NCI-H1105 treated with DMSO at 0.1 percent for 48 hours (cell line): ENCODE results near the gene BMP10.
"Not testable (repeated sequence)": the region's sequence is repeated elsewhere in the genome, so short reads cannot be mapped to it uniquely, and the experiment has no call there.

Experiments used
- DNase-seq: peaks from one replicate; lab custom pipeline; 2025; lab: John Stamatoyannopoulos, UW

Gene BMP10

DNA sequence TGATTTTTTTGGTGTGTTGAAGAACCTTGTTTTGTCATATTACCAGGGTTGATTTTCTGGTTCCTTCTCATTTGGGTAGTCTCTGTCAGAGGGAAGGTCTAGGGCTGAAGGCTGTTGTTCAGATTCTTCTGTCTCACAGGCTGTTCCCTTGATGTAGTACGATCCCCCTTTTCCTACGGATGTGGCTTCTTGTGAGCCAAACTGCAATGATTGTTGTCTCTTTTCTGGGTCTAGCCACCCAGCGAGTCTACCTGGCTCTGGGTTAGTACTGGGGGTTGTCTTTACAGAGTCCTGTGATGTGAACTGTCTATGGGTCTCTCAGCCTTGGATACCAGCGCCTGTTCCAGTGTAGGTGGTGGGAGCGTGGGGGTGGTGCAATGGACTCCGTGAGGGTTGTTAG lies 24.8 kb upstream of the BMP10 start:
- not testable (repeated sequence) for DNase-seq

GRCh38 chr2:68889500-68889899 lies 18.3 kb upstream of the BMP10 start:
- DNase-seq = no peak

DNA sequence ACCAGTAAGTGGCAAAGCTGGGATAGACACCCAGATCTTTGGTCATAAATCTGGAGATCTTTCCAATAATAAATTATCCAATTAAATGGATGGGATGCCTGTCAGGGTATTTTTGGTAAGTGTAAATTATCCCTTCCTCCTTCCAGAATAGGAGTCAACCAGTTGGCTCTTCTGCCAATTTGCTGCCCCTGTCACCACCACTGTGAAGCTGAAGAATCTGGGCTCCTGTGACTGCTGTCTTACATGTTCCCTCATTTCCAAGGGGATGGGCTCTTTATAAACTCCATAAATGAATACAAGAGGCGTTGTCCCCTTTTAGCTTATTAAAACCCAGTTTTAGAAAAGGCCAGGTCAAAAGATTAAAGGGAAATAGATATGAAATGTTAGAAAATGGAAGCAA lies 17.8 kb upstream of the BMP10 start:
- DNase-seq = no peak

- no peak for DNase-seq
Measured at GRCh38 chr2:68888038-68888704, 17.0 kb upstream of the BMP10 start.

GRCh38 chr2:68885811-68886075 lies 14.5 kb upstream of the BMP10 start:
- no peak for DNase-seq

DNA sequence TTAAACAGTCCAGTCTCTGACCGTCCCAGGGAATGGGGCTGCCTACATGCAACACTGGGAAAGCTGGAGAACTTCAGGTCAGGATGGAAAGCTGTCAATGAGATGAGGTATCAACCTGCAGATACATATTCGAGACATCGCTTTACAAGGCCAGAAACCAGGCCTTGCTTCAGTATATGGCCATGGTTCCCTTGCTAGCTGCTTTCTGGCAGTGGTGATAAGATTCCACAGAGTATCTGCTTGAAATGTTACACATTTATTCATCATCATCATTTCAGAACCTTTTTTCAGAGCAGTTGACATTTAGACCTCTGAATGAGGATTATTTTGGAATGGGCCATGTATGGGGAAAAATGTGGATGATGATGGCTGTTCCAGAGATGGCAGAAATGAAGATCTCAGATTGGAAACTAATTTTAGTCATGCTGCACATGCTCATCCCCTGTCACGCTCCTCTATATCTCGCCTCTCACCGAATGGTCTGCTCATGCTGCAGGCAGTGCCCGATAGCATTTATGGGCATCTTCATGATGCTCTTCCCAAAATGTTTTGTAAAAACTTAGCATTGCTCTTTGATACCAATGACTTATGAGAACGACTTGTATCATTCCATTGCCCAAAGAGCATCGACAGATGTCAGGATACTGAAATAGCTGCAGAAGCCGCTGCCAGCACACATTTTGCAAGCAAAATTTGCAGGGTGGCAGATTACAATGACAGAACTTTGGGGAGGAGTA lies 14.0 kb upstream of the BMP10 start:
- DNase-seq = no peak

DNA sequence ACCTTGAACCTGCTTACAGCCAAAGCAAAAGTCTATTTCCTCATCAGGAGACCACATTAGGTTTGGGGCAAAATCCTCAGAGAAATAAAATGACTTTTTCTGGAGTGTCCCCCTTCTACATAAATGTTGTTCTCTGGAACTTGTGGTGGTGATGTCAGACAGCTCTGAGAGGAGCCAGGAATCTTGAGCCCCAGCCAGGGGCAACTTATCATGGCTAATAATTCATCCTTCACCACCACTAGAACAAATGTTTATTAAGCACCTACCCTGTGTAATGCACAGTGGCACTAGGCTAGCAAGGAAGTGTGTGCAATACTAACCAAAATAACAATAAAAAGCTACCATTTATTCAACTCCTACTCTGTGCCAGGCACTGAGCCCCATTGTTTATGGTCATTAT lies 9.0 kb upstream of the BMP10 start:
- DNase-seq = no peak

- no peak for DNase-seq
Measured at GRCh38 chr2:68879296-68879695, 8.1 kb upstream of the BMP10 start.

- no peak for DNase-seq
Measured at GRCh38 chr2:68878753-68879152, 7.6 kb upstream of the BMP10 start.

DNA sequence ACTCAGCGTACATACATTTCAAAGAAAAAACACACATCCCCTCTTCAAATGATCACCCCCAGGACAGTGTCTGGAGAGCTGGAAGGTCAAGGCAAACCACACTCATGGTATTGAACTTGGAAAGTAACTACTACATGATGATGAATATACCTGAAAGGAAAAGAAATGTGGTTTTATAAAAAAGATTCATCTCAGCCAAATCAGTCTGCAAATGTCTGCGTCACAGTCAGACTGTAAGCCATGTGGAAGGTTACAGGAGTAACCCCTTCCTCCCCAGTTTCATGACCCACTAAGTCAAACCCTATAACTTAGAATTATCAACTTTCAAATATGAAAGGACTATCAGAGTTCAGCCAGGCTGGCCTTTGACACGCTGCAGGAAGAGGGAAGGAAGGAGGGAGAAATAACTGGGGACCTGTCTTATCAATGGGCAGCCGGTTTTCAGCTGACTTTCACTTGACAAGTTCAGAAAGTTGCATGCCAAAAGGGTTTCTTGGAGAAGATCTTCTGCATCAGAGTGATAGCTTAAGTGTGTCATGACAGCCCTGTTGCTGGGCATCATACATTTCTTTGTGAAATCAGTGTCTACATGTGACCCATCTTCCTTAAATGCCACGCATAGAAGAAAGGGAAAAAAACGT lies 7.0 kb upstream of the BMP10 start:
- DNase-seq = no peak

GRCh38 chr2:68877079-68877772 lies 6.0 kb upstream of the BMP10 start:
- no peak for DNase-seq

DNA sequence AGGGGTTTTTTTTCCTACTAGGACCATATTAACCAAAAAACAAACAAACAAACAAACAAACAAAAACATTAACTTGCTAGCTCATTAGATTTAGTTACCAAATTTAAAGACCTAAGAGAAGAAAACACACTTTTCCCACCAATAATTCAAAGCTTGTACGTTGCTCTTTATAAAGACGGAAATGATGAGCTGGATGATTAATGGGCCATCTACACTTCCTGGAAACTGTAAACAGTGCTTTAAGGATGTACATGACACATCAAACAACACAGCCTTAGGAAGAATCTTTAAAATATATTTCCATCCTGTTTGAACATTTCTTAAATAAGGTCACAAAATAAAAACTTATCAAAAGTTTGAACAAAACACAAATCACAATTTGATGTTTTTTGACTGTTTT lies 982 bp downstream of the BMP10 start:
- no peak for DNase-seq

DNA sequence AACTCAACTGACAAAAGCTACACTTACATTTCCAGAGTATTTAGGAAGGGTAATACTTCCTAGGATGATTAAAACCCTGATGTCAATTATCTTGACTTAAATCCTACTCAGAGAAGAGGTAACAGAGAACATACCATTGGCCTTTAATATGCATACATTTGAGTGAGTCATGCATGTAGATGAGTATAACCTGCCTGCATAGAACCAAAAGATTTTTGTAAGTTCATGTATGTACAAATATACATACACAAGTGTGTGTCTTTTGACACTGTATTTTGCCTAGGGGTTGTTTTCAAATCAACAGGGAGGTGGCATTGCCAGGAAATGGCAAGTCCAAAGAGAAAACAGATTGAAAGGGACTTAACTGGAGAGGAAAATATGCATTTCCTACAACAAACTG lies 6.1 kb downstream of the BMP10 start:
- no peak for DNase-seq

DNA sequence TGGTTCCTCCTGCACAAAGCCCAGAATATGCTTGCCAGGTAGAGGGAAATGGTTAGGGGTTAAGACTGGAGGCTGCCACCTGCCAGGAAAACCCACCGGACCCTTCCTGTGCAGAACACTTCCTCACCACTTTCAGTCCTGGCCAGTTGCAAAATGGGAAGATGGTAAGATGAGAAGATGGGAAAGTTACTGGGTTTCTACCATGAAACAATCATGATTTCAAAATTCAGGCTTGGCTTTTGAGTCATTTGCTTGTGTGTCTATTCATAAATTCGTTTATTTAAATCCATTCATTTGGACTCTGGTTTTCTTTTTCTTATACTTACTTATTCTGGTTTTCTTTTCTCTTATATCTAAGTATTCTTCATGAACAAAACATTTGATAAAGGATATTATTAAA lies 7.2 kb downstream of the BMP10 start:
- no peak for DNase-seq

DNA sequence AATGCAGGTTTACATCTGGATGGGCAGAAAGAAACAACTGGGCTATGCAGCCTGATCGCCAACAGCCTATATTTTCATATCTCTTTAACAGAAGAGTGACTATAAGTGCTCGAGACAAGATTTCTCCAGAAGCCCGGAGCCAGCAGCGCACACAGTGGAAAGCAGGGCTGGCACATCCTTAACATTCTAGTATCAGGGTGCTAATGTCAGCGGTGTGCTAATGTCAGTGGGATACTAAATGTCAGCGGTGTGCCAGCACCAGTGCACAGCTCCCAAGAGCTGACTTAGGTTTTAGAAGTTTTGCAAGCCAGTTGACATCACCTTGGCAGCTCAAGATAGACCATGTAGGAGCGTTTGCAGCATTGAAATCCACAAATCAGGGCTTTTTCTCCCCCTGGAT lies 8.3 kb downstream of the BMP10 start:
- DNase-seq = no peak

- no peak for DNase-seq
Measured at GRCh38 chr2:68861330-68861729, 9.9 kb downstream of the BMP10 start.

DNA sequence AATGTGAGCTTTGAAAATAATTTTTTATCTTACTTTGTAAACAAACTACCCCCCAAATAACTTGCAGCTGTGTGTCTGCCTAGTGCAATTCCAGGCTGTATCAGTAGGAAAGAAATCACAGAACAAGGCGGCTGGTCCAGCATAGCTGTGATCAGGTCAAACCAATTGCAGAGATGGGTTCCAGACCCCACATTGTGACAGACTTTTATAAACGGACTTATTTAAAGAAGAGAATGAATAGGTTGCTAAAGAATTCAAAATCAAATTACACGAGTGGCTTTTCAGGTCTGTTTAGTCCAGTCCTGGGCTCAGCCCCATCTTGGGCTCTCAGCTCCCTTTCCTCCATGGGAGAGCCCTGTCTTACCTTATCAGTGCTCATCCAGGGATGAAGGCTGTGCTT lies 11.1 kb downstream of the BMP10 start:
- no peak for DNase-seq

- no peak for DNase-seq
Measured at GRCh38 chr2:68857855-68858456, 13.2 kb downstream of the BMP10 start.

DNA sequence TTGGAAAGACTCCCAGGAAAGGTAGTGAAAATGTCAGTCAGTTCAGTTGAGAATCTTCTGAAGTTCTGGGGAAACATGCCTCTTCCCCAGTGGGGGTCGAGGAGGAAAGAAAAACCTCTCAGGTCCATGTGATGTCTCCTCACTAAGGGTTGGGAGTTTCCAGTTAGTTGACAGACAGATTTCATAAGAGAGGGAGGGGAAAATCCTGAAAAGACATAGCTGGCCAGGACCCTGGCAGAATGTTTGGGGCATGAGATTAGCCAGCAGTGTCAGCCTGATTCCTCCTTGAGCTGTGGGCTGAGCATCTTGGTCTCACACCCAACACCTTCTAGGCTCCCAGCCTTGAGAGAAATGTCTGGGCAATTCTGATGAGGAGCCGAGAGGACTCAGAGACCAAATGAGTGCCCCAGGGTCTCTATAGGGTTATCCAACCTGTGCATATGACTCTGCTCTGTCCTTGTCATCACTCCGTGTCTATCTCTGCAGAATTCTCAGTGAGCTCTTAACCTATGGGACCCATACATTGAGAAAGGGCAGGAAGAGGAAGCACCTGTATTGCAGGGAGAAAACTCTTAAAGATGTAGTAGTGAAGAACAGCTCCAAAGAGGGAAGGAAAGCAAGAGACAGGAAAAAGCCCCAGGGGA lies 13.9 kb downstream of the BMP10 start:
- DNase-seq = no peak

DNA sequence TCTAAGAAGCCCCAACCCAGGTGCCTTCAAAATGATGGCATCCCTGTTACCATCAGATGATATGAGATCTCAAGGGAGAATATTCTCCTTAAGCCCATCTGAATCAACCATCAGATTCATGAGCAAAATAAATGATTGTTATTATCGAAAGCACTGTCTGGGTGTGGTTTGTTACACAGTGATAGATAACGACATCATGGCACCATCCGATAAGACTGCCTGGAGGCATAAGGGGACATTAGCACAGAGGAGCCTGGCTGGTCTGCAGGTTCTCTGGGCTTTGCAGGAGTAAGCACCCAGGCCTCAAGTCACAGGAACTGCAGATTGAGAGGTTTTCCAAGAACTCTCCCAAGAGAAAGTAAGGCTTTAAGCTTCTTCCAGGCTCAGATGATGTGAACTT lies 15.6 kb downstream of the BMP10 start:
- DNase-seq = no peak

- no peak for DNase-seq
Measured at GRCh38 chr2:68854476-68854875, 16.7 kb downstream of the BMP10 start.

- no peak for DNase-seq
Measured at GRCh38 chr2:68853915-68854314, 17.3 kb downstream of the BMP10 start.
